AG09319 (cell line): ENCODE data around the gene FBXL13.
"Not testable (repeated sequence)": the region's sequence is repeated elsewhere in the genome, so short reads cannot be mapped to it uniquely, and the experiment has no call there.

Experiments used
- DNase-seq: peaks from one replicate; pipeline ENCODE4 v3.0.0-alpha.2; 2010; ENCODE audit warnings: low read depth; ENCODE audit errors: extremely low read depth
- CTCF ChIP-seq: IDR thresholded peaks from 2 replicates; pipeline ENCODE4 v1.5.1; 2011; ENCODE audit warnings: low read depth, mild to moderate bottlenecking, inconsistent platforms, low read length, moderate library complexity

FBXL13 gene

GRCh38 chr7:102813191-102814024, 261.2 kb downstream of the FBXL13 start:
- no peak for TF ChIP-seq CTCF
- DNase-seq = no peak

GRCh38 chr7:102811942-102812678, 262.5 kb downstream of the FBXL13 start:
- DNase-seq = no peak
- no peak for TF ChIP-seq CTCF

GRCh38 chr7:102810916-102811315, 263.7 kb downstream of the FBXL13 start:
- DNase-seq = no peak
- no peak for TF ChIP-seq CTCF

- no peak for TF ChIP-seq CTCF
- DNase-seq = no peak
Measured at GRCh38 chr7:102806613-102807012, 268.0 kb downstream of the FBXL13 start.

- DNase-seq = not testable (repeated sequence)
Measured at GRCh38 chr7:102795987-102796595, 278.5 kb downstream of the FBXL13 start.

- not testable (repeated sequence) for DNase-seq
Measured at GRCh38 chr7:102794567-102794966, 280.0 kb downstream of the FBXL13 start.

- DNase-seq = not testable (repeated sequence)
Measured at GRCh38 chr7:102791831-102792230, 282.8 kb downstream of the FBXL13 start.

- not testable (repeated sequence) for DNase-seq
Measured at GRCh38 chr7:102791367-102791766, 283.2 kb downstream of the FBXL13 start.

- DNase-seq = not testable (repeated sequence)
Measured at GRCh38 chr7:102790364-102791100, 284.1 kb downstream of the FBXL13 start.

GRCh38 chr7:102788770-102789169, 285.8 kb downstream of the FBXL13 start:
- not testable (repeated sequence) for DNase-seq

GRCh38 chr7:102780926-102781325, 293.7 kb downstream of the FBXL13 start:
- not testable (repeated sequence) for DNase-seq

- not testable (repeated sequence) for DNase-seq
Measured at GRCh38 chr7:102778663-102779062, 295.9 kb downstream of the FBXL13 start.

- DNase-seq = not testable (repeated sequence)
Measured at GRCh38 chr7:102776217-102776616, 298.4 kb downstream of the FBXL13 start.

GRCh38 chr7:102770467-102770866, 304.1 kb downstream of the FBXL13 start:
- not testable (repeated sequence) for DNase-seq
